K562 (cell line): Measurements from ENCODE around the gene LYPD5. TPM values are rescaled to one million over a fixed set of nuclear protein-coding genes. Genes with fewer than 3 reads are reported as not detected.

Experiments
- ATAC-seq: fragments of 200-7000 bp; cut with Tn5 transposase; 3 replicates; pipeline ENCODE4 v1.9.1; 2020; ENCODE audit warnings: moderate library complexity
- BruUV-seq: library from RNA; stranded (reverse); fragments of 400-500 nt; replicated peaks from 2 replicates; lab custom pipeline; 2021; lab: Mats Ljungman, UMichigan
- CTCF ChIA-PET: fragments of 300-600 bp; formaldehyde crosslinking; extraction: SDS; loops from one replicate; lab custom pipeline; 2021; ENCODE audit warnings: low intra/inter-chr PET ratio; lab: Yijun Ruan, JAX
- POLR2A ChIA-PET: fragments of 300-600, 350-650 bp; sonication (Branson Sonifier 250); formaldehyde crosslinking; extraction: SDS; loops from one replicate; lab custom pipeline; 2021; ENCODE audit warnings: antibody characterized with exemption, inconsistent platforms; lab: Yijun Ruan, JAX
- DNase-seq, 4 experiments: peaks; one replicate each; pipeline versions ENCODE4 v3.0.0 to v3.0.0-alpha.2; 2011 to 2018; ENCODE audit warnings: low spot score in 3 of 4, mixed read lengths in 3 of 4; ENCODE audit errors: extremely low read depth in 1 of 4
- FAIRE-seq: peaks from 2 replicates; lab custom pipeline; 2011; peaks lifted over from hg19 to GRCh38; lab: Jason Lieb, UNC
- H2AFZ ChIP-seq: 2 replicates; pipeline ENCODE4 v1.6.0; 2011; ENCODE audit warnings: low read depth, low read length, control low read depth, inconsistent platforms
- H3K27ac ChIP-seq: fragments of 200-600 bp; 3 replicates; pipeline ENCODE4 v1.8.0; 2011; ENCODE audit warnings: low read depth, mild to moderate bottlenecking, control low read depth, inconsistent platforms, low read length, moderate library complexity, mixed read lengths; ENCODE audit errors: extremely low read depth
- H3K27me3 ChIP-seq, 2 experiments: fragments of 300-600 bp in 1 of 2; 2 replicates in 1 of 2; 3 replicates in 1 of 2; pipeline versions ENCODE4 v1.6.0 to v1.8.0; 2011; ENCODE audit warnings: inconsistent platforms in 2 of 2, low read length in 2 of 2, mild to moderate bottlenecking in 1 of 2, mixed read lengths in 1 of 2, moderate library complexity in 1 of 2; ENCODE audit not compliant: control insufficient read depth in 2 of 2, insufficient read depth in 2 of 2
- H3K36me3 ChIP-seq: fragments of 300-600 bp; 3 replicates; pipeline ENCODE4 v1.8.0; 2011; ENCODE audit warnings: mild to moderate bottlenecking, low read length, inconsistent platforms; ENCODE audit not compliant: control insufficient read depth, insufficient read depth
- H3K4me1 ChIP-seq, 2 experiments: fragments of 200-600 bp in 1 of 2; replicated peaks in 1 of 2; 2 replicates in 1 of 2; 3 replicates in 1 of 2; pipeline versions ENCODE4 v1.5.1 to v1.8.0; 2011; ENCODE audit warnings: inconsistent platforms in 2 of 2, low read length in 2 of 2, mild to moderate bottlenecking in 1 of 2, mixed read lengths in 1 of 2, moderate library complexity in 1 of 2; ENCODE audit not compliant: control insufficient read depth in 2 of 2, insufficient read depth in 2 of 2
- H3K4me2 ChIP-seq: 2 replicates; pipeline ENCODE4 v1.6.1; 2011; ENCODE audit warnings: low read length, control low read depth, inconsistent platforms, mixed read lengths; ENCODE audit not compliant: insufficient read depth
- H3K4me3 ChIP-seq: fragments of 200-600 bp; sonication (generic), shearing (Covaris generic); 2 replicates; pipeline ENCODE4 v1.5.1; 2016; ENCODE audit warnings: control low read depth, inconsistent platforms
- H3K79me2 ChIP-seq: fragments of 200-600 bp; 3 replicates; pipeline ENCODE4 v1.8.0; 2011; ENCODE audit warnings: low read length, inconsistent platforms; ENCODE audit not compliant: control insufficient read depth, insufficient read depth
- H3K9ac ChIP-seq, 2 experiments: 2 replicates each; pipeline versions ENCODE4 v1.6.0 to v1.6.1; 2011; ENCODE audit warnings: low read depth in 2 of 2, low read length in 2 of 2, control low read depth in 1 of 2, inconsistent platforms in 1 of 2, mild to moderate bottlenecking in 1 of 2, mixed read lengths in 1 of 2; ENCODE audit not compliant: insufficient read depth in 1 of 2
- H3K9me1 ChIP-seq: one replicate; pipeline ENCODE4 v1.6.0; 2011; ENCODE audit warnings: inconsistent platforms, mild to moderate bottlenecking, low read length, moderate library complexity; ENCODE audit not compliant: control insufficient read depth, insufficient read depth
- H3K9me3 ChIP-seq: replicated peaks from 2 replicates; pipeline ENCODE4 v1.5.1; 2011; ENCODE audit warnings: low read depth, low read length, inconsistent platforms; ENCODE audit not compliant: control insufficient read depth, insufficient read depth
- H4K20me1 ChIP-seq: replicated peaks from 2 replicates; pipeline ENCODE4 v1.6.1; 2011; ENCODE audit warnings: low read length, inconsistent platforms, mixed read lengths; ENCODE audit not compliant: control insufficient read depth, insufficient read depth
- CEBPB ChIP-seq: fragments of 450-650 bp; IDR thresholded peaks from 2 replicates; pipeline ENCODE4 v1.6.1; 2016; ENCODE audit warnings: missing genetic modification characterization, missing compliant biosample characterization
- EHMT2 ChIP-seq: fragments of 450-650 bp; IDR thresholded peaks from 2 replicates; pipeline ENCODE4 v1.6.1; 2018; ENCODE audit warnings: antibody characterized with exemption
- ELF1 ChIP-seq: fragments of 200-800 bp; sonication (Bioruptor generic); IDR thresholded peaks from 2 replicates; pipeline ENCODE4 v1.6.1; 2016; ENCODE audit warnings: missing genetic modification characterization, missing compliant biosample characterization
- HMG20B ChIP-seq: fragments of 250-450 bp; sonication (Bioruptor Pico); IDR thresholded peaks from 2 replicates; pipeline ENCODE4 v1.5.0; 2021; ENCODE audit warnings: mild to moderate bottlenecking
- MBD1 ChIP-seq: fragments of 250-450 bp; sonication (Bioruptor Pico); IDR thresholded peaks from 2 replicates; pipeline ENCODE4 v1.8.0; 2022; ENCODE audit warnings: inconsistent platforms
- PKNOX1 ChIP-seq: fragments of 450-650 bp; IDR thresholded peaks from 2 replicates; pipeline ENCODE4 v1.6.1; 2016
- PRDM10 ChIP-seq: fragments of 450-650 bp; IDR thresholded peaks from 2 replicates; pipeline ENCODE4 v1.6.1; 2018; ENCODE audit not compliant: partially characterized antibody
- RAD21 ChIP-seq, 2 experiments: fragments of 250-450 bp in 1 of 2; fragments of 450-650 bp in 1 of 2; sonication (Bioruptor Pico) in 1 of 2; formaldehyde crosslinking in 1 of 2; IDR thresholded peaks in 1 of 2; conservative IDR thresholded peaks in 1 of 2; 2 replicates each; pipeline versions ENCODE4 v1.4.0 to v1.8.0; 2020 to 2022; ENCODE audit warnings: mild to moderate bottlenecking in 2 of 2, moderate library complexity in 1 of 2
- RCOR1 ChIP-seq, 2 experiments: IDR thresholded peaks; 2 replicates each; pipeline ENCODE4 v1.6.1; 2012; ENCODE audit warnings: low read depth in 2 of 2, low read length in 2 of 2, borderline replicate concordance in 1 of 2, improper control_type of control experiment in 1 of 2
- TEAD2 ChIP-seq: fragments of 450-650 bp; IDR thresholded peaks from 2 replicates; pipeline ENCODE4 v1.6.1; 2016; ENCODE audit warnings: missing genetic modification characterization, control low read depth, missing compliant biosample characterization
- TEAD4 ChIP-seq, 2 experiments: sonication (generic) in 1 of 2; formaldehyde crosslinking in 1 of 2; IDR thresholded peaks; 2 replicates each; pipeline versions ENCODE4 v1.6.1 to v1.8.0; 2012 to 2022; ENCODE audit warnings: borderline replicate concordance in 1 of 2, inconsistent platforms in 1 of 2, low read length in 1 of 2, mild to moderate bottlenecking in 1 of 2, missing genetic modification reagents in 1 of 2
- TFAM ChIP-seq: fragments of 250-450 bp; sonication (Bioruptor Pico); conservative IDR thresholded peaks from 2 replicates; pipeline ENCODE4 v1.5.0; 2021; ENCODE audit warnings: mild to moderate bottlenecking, moderate library complexity
- WGBS: fragments of 100-300 bp; shearing (Covaris generic); methylation state at CpG from one replicate; pipeline ENCODE4 v1.1.6; 2016; ENCODE audit warnings: low coverage, mixed read lengths; ENCODE audit not compliant: insufficient coverage; ENCODE audit errors: missing lambda C conversion rate; 5-methylcytosine and 5-hydroxymethylcytosine counted together
- in situ Hi-C: fragments of 300-500 bp; cut with MboI; formaldehyde crosslinking; loops from 4 replicates; pipeline ENCODE4 v1.15.0; 2018; ENCODE audit warnings: inconsistent platforms, mixed read lengths
- intact Hi-C: fragments of 100-400 bp; cut with micrococcal nuclease; formaldehyde crosslinking; loops from 2 replicates; pipeline ENCODE4 v1.14.2; 2022
- polyA plus RNA-seq, 8 experiments: library from polyadenylated mRNA; depleted of rRNA in 4 of 8; stranded (reverse) in 5 of 8; unstranded in 3 of 8; fragments of >200 nt; fragmentation: Nextera tagmentation in 2 of 8; fragmentation: Illumina TruSeq in 1 of 8; extraction: Ambion mirVana in 2 of 8; extraction: Trizol in 1 of 8; gene quantifications; 2 replicates each; pipeline versions ENCODE4 v1.2.1 to v1.2.3, GENCODE V29; 2011 to 2014; ENCODE audit warnings: inconsistent platforms in 1 of 8, missing spikeins in 1 of 8
- total RNA-seq, 7 experiments: library from RNA; depleted of rRNA in 6 of 7; stranded (reverse); fragments of >200 nt in 6 of 7; fragmentation: Illumina TruSeq in 2 of 7; extraction: Trizol in 2 of 7; gene quantifications; 2 replicates each; pipeline versions ENCODE4 v1.2.1 to v1.2.3, GENCODE V29; 2011 to 2021; ENCODE audit warnings: low replicate concordance in 1 of 7

LYPD5 gene
- total and polyA plus RNA-seq, 9 of the 15 experiments (the other 6 are each of a cell fraction or from before 2014, with no cell fraction given): 0.03 to 0.22 (median 0.10) TPM; not detected in 3

- ChIA-PET CTCF (interaction anchor here (0.6 to 2.0 kb wide), 2 partner anchors 65 to 363 kb away, joined by 3 to 14 read pairs; no protein-coding TSS in a partner anchor), POLR2A (interaction anchor here (0.7 to 1.4 kb wide), 8 partner anchors 10 to 370 kb away, joined by 3 to 5 read pairs (median 3); partner anchors contain the start of gene ZNF283)
- DNase-seq: peak; percentile 38 to 71 (median 45)
- Histone ChIP-seq H3K4me2 (no peak overlapping the region), H3K4me1 (no peaks in the 10 kb centered on the region; a peak in 2 of 5 replicates), H2AFZ (peak overlapping the region; percentile 51; the same call in 1 of the 2 replicates), H3K27ac (no peak overlapping the region), H3K9ac (no peak overlapping the region), H3K27me3 (no peaks in the 10 kb centered on the region), H3K79me2 (no peaks in the 10 kb centered on the region), H3K9me1 (no peaks in the 10 kb centered on the region), H3K9me3 (no peaks in the 10 kb centered on the region), H4K20me1 (no peaks in the 10 kb centered on the region), H3K4me3 (no peak overlapping the region), H3K36me3 (no peaks in the 10 kb centered on the region)
- peak; percentile 93 for FAIRE-seq
- 3% methylated on average over 4 of the region's 8 CpGs for WGBS
- ATAC-seq: peak; percentile 85
- intact Hi-C loops: loop anchor here (1.0 to 5.0 kb wide), 2 partner anchors 65 to 143 kb away; no protein-coding TSS in a partner anchor
- no TSS peak for BruUV-seq
- in situ Hi-C loops: no loop called here
- TF ChIP-seq CEBPB (tag): peak; percentile 23; the same call in 1 of the 2 replicates
- TF ChIP-seq MBD1 (CRISPR knock-in tag): no peak
- TF ChIP-seq EHMT2: peak; percentile 39; the same call in 1 of the 2 replicates
- no peak for TF ChIP-seq ELF1 (tag)
- TF ChIP-seq PRDM10: peak; percentile 78
- no peak for TF ChIP-seq HMG20B
- no peak for TF ChIP-seq TFAM (CRISPR knock-in tag)
- 0 out of 2 replicates have a peak, but pooled peaks have one; percentile 13 for TF ChIP-seq TEAD4 (IDR thresholded peaks at IDR 0.05; ENCODE audit: low read length)
- no peak for TF ChIP-seq TEAD4 (CRISPR knock-in tag; IDR thresholded peaks at IDR 0.05; ENCODE audit: borderline replicate concordance)
- TF ChIP-seq RAD21 (CRISPR knock-in tag; conservative IDR thresholded peaks at IDR 0.05 in 1 of 2, IDR thresholded peaks at IDR 0.05 in 1 of 2): peak; percentile 62 to 85
- 0 out of 2 replicates have a peak, but pooled peaks have one; percentile 42 for TF ChIP-seq PKNOX1
- no peak for TF ChIP-seq TEAD2 (tag)
- no peak for TF ChIP-seq RCOR1 (IDR thresholded peaks at IDR 0.05; ENCODE audit: borderline replicate concordance in 1 of 2, low read depth in 2 of 2, low read length in 2 of 2)
Observed at GRCh38 chr19:43809762-43810696, 7.8 kb upstream of the LYPD5 start.
